AG09319 (cell line): ENCODE measurements around the gene SLC12A7.

Experiments
- DNase-seq: peaks from one replicate; pipeline ENCODE4 v3.0.0-alpha.2; 2010; ENCODE audit warnings: low read depth; ENCODE audit errors: extremely low read depth
- CTCF ChIP-seq: IDR thresholded peaks from 2 replicates; pipeline ENCODE4 v1.5.1; 2011; ENCODE audit warnings: low read depth, mild to moderate bottlenecking, inconsistent platforms, low read length, moderate library complexity

The SLC12A7 gene

GRCh38 chr5:1021136-1021968, 90.5 kb downstream of the SLC12A7 start:
- no peak for TF ChIP-seq CTCF
- no peak for DNase-seq

- no peak for TF ChIP-seq CTCF
- DNase-seq: no peak
Observed at GRCh38 chr5:1020452-1020961, 91.4 kb downstream of the SLC12A7 start.

- no peak for TF ChIP-seq CTCF
- no peak for DNase-seq
Observed at GRCh38 chr5:1019001-1019905, 92.6 kb downstream of the SLC12A7 start.

- TF ChIP-seq CTCF: no peak
- DNase-seq: no peak
Observed at GRCh38 chr5:1018596-1018995, 93.3 kb downstream of the SLC12A7 start.

- TF ChIP-seq CTCF: no peak
- DNase-seq: no peak
Observed at GRCh38 chr5:1017691-1018455, 94.0 kb downstream of the SLC12A7 start.

GRCh38 chr5:1017056-1017455, 94.8 kb downstream of the SLC12A7 start:
- no peak for TF ChIP-seq CTCF
- no peak for DNase-seq
